GM19372 (cell line): ENCODE data around the gene TMEM184A.

ENCODE experiments used
- ATAC-seq: cut with Tn5 transposase; IDR thresholded peaks from one replicate; pipeline ENCODE4 v1.9.1; 2021; ENCODE audit warnings: mild to moderate bottlenecking, low read depth, moderate library complexity; ENCODE audit not compliant: unreplicated experiment

Gene TMEM184A

DNA sequence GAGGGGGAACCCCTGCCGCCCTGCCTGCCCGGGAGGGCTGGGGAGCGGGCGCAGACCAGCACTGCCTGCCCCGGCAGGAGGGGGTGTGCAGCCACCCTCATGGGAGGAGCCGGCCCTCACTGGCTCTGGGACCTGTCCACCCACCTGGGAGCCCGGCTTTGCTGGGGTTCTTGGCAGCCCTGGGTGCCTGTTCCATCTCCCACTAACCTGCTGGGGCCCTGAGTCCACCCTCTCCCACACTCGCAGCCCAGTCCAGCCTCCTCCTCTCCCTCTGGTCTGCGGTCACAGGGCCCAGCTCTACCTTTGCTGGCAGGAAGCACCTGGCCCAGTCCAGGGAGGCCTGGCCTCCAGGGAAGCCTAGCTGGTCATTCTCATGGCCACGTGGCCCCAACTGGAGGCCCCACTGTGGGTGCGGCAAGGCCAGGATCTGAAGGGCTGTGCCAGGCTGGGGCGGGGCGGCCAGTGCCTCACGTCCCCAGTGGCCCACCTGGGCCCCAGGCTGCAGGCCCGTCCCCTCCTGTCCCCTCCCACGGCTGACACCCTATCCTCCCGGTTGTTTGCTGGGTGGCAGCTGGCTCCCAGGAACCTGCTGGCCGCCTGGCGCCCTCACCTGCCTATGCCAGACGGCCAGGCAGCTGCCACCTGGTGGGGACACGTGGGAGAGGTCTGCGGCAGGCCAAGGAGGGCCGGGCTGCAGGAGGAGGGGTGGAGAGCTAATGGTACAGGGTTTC is at the start of gene TMEM184A:
TSS of gene TMEM184A (minus strand) at position 393 of the 731 bp plus-strand sequence. CDS start 721 bp downstream, outside the sequence.
- ATAC-seq, result no peak

DNA sequence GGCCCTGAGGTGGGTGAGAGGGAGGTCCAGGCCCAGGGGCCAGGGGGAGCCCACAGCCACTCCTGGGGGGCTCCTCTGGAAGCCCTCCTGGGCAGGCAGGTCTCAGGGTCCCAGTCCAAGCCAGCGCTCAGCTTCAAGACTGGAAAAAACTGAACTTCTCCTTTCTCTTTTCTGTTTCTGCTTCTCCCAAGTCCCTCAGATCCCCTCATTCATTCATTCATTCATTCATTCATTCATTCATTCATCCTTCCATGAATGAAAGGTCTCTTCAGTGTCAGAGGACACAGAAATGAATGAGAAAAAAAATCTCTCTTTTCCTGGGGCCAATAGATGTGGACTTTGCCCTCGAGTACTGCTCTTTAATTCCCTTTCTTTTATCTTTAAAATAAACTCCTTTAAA is 48.4 kb upstream of the TMEM184A start:
- no peak for ATAC-seq

DNA sequence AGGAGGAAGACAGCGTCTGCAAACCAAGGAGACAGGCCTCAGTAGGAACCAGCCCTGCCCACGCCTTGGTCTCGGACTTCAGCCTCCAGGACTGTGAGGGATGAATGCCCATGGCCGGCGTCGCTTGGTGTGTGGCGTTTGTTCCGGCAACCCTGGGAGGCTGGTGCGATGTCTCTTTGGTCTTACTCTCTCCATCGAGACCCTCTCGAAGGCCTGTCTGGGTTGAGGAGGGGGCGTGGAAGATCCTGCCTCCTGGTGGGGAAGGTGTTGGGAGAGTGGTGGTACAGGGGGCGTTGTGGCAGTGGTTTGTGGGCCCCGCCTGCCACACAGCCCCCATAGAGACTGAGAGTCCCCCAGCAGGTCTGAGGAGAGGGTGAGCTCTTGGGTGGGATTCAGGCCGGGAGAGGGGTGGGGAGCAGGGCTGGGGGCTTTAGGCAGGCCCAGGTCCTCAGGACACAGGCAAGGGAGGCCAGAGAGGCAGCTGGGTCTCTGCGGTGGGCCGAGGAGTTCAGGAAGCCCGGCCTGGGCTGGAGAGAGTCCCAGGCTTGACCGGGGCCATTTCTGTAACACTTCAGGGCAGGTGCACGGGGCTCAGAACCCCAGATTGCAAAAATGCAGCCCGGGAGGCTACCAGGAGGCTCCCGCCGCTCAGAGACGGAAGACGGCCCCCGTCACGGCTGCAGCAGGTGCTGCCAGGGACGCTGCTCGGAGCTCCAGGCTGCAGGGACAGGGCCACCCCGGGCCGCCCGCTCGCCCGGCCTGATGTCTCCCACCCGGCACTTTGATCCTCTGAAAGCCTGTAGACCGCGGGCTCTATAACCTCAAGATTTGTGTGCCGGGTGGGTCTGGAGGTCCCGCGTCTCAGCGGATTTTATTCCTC is 47.6 kb upstream of the TMEM184A start:
- no peak for ATAC-seq

DNA sequence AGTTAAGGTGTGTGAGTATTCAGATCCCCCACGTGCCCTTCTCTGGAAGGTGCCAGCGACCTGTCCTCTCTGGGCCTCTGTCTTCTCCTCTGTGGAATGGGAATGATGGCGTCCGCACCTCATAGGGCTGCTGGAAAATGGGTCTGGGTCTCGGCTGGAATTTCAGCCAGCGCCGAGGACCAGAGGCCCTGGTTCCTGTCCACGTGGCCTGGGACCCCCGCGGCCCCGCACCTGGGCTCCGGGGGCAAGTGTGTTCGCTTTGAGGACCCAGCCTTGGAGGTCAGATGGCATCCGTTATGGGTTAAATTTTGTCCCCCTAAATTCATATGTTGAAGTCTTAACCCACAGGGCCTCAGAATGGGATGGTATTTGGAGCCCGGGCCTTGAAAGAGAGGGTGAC is 46.4 kb upstream of the TMEM184A start:
- no peak for ATAC-seq

DNA sequence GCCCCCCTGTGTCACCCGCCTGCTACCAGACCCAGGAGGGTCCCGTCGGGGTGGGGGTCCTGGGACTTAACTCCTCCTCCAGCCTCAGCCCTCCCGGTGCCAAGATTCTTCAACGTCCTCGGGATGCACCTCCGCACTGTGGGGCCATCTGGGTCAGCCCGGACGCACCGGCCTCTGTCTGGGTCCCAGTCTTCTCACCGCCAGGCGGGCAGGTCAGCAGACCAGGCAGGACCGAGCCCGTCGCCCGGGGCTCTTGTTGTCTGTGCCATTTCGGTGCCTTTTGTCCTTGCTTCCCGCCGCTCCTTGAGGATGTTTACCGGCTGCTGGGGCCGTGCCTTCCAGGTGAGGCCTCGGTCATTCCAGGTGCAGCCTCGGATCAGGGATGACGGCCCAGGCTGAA is 46.0 kb upstream of the TMEM184A start:
- ATAC-seq, result no peak

DNA sequence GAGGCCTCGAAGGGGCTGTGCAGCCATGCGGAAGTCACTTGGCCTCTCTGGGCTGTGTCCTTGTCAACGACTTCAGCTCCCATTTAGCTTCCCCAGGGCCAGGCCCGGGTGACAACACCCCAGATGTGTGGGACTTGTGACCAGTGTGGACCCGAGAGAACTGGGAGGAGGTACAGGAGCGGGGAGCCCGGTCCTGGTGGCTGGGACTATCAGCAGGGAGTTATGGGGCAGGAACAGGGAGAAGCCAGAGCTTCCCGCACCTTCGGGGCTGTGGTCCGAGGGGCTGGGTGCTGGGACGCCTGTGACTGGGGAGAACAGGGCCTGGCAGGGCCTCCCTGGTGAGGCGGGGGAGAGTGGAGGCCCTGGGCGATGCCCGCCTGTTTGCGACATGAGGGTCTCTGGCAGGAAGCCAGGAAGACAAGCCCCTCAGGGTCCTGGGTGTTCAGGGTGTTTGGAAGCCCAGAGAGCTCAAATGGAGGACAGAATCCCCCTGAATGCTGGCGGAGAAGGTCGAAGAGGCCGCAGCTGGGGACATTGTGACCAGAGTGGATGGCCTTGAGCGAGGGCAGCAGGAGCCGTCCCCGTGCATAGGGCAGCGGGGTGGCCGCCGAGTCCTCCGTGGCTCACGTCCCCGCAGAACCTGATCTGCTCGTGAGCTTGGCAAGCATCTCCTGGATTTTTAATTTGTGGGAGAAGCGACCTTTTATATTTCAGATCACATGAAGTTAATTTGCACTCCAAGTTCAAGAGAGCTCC is 43.8 kb upstream of the TMEM184A start:
- no peak for ATAC-seq

DNA sequence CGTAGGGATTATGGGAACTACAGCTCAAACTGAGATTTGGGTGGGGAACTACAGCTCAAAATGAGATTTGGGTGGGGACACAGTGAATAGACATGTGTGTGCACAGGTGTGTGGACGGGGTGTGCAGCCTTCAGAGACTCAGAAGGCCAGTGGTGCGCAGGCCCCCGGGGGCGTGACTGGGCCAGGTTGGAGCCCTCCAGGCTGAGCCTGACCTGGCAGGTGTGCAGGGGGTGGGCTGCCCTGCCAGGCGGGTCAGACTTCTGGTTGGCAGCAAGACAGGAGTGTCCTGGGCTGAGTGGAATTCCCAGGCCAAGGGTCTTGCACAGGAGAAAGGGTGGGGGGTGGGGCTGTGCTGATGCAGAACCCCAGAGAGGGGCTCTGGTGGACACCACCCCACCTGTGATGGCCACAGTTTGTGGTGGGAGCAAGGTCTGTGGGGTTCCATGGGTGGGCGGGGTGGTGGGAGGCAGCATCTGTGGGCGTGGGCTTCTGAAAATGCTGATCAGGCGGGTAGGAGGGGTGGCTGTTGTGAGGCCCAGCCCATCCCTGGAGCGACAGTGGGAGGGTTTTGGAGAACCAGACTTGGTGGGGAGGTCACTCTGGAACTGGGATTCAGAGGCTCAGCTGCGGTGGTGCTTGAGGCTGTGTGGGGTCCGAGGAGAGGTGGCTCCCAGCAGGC is 43.1 kb upstream of the TMEM184A start:
- ATAC-seq, result no peak

DNA sequence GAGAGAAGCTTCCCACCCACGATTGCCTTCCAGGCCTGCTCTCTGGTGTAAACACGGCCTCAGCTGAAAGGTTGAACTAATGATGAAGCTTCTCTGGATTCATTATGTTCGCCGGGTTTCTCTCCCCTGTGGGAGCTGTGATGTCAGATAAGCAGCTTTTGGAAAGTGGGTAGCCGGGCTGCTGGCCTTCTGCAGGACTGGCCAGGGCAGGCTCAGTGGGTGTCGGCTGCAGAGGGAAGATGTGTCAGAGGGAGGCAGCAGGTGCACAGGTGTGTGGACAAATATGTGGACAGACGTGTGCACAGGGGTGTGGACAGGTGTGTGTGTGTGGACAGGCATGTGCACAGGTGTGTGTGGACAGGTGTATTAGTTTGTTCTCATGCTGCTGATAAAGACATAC is 42.3 kb upstream of the TMEM184A start:
- no peak for ATAC-seq

DNA sequence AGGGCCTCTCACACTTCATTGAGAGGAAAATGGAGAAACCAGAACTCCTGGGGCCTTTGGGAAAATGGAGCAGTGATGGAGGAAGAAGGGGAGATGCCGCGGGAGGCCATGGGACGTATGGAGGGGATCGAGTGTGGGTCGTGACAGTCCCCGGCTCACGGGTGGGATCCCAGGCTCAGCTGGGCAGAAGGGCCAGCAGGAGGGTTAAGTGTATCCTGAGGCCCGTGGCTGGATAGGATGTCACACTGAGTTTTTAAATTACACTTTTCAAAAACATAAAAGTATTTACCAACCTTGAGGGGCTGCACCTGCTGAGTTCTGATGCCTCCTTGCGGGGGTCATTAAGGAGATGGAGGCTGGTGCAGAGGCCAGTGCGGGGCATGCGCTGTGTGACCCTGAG is 41.8 kb upstream of the TMEM184A start:
- ATAC-seq, result no peak

DNA sequence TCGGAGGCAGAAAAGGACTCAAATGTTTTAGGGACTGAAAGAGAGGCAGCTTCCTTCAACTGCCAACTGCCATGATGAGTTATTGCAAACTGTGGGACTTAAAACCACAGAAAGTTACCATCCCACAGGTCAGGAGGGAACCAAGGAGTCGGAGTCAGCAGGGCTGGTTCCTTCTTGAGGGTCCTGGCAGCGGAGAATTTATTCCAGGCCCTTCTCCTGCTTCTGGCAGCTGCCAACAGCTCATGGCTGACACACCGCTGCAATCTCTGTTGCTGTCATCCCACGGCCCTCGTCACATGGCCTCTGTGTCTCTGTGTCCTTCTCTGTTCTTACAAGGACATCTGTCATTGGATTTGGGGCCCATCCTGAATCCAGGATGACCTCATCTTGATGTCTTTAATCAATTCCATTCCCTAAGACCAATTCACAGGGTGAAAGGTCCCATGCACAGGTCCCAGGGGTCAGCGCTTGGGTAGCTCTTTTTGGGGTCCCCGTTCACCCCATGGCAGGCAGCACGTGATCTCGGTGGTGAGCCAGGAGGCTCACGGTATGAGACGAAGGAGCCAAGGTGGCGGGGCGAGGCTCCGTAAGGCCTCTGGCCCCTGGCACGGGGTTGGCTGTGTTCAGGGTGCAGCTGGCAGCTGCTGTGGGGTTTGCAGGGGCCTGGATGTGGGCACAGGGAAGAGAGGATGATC is 41.2 kb upstream of the TMEM184A start:
- ATAC-seq, result no peak

DNA sequence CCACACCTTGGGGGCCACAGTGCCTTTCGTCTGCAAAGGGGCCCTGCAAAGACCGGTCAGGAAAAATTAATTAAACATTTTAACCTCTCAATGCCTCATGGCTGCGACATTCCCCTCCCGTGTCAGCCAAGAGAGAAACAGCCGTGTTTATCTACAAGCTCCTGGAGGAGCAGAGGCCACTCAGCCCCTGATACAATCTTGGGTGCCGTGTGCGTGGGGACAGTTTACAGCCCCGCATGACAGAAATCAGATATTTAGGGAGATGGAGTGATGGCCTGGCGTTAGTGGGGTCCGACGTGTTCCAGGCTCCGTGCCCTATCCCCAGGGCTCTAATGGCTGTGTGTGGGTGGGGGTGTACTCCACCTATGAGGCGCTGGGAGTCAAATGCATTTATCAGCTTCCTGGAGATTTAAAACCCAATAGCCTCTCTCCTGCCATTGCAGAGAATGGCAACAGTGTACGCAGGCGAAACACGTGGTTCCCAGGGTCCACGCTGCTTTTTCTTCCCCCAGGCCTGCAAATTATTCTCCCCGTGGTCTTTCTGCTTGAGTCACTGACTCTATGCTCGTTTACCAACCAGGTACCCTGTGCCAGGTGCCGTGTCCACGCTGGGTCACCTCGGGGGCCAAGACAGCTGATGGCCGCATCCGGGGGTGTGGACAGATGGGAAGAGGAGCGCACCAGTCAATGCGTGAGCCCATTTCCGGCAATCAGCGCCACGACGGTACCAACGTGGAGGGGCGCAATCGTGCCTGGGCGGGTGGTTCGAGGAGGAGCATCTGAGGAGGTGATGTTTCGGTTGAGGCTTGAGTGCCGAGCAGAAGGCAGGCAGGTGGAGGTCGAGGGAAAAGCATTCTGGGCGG is 40.4 kb upstream of the TMEM184A start:
- no peak for ATAC-seq

DNA sequence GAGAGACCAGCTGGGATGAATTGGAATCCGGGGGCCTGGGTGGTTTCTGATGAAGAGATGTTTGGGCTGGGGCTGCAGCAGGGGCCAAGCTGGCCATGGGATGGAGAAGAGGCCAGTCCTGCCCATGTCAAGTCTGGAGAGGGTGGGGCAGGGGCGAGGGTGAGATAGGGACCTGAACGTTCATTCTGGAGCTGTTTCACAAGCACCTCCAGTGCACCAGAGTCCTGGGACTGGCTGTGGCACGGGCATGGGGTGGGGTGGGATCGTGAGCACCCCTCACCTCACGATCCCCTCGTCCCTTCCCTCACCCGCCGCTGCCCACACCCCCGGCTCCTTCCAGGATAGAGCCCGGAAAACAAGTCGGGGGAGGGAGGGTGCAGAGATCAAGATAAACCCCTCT is 39.6 kb upstream of the TMEM184A start:
- ATAC-seq, result no peak

DNA sequence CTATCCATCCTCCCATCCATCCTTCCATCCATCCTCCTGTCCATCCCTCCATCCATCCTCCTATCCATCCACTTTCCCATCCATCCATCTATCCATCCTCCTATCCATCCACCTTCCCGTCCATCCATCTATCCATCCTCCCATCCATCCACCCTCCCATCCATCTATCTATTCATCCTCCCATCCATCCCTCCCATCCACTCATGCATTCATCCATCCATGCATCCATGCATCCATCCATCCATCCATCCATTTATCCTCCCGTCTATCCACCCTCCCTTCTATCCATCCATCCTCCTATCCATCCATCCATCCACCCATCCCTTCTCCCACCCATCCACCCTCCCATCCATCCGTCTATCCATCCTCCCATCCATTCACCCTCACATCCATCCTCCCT is 39.0 kb upstream of the TMEM184A start:
- no peak for ATAC-seq

DNA sequence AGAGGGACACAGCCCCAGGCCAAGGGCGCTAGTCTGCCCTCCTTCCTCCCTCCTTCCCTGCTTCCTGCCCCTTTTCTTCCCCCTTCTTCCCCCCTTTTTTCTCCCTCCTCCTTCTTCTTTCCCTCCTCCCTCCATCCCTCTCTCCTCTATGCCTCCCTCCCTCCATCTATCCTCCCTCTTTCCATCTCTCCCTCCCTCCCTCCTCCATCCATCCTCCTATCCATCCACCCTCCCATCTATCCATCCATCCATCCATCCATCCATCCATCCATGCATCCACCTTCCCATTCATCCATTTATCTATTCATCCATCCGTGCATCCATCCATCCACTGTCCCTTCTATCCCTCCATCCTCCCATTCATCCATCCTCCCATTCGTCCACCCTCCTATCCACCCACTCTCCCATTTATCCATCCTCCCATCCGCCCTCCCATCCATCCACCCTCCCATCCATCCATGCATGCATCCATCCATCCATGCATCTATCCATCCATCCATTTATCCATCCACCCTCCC is 38.0 kb upstream of the TMEM184A start:
- ATAC-seq, result no peak

DNA sequence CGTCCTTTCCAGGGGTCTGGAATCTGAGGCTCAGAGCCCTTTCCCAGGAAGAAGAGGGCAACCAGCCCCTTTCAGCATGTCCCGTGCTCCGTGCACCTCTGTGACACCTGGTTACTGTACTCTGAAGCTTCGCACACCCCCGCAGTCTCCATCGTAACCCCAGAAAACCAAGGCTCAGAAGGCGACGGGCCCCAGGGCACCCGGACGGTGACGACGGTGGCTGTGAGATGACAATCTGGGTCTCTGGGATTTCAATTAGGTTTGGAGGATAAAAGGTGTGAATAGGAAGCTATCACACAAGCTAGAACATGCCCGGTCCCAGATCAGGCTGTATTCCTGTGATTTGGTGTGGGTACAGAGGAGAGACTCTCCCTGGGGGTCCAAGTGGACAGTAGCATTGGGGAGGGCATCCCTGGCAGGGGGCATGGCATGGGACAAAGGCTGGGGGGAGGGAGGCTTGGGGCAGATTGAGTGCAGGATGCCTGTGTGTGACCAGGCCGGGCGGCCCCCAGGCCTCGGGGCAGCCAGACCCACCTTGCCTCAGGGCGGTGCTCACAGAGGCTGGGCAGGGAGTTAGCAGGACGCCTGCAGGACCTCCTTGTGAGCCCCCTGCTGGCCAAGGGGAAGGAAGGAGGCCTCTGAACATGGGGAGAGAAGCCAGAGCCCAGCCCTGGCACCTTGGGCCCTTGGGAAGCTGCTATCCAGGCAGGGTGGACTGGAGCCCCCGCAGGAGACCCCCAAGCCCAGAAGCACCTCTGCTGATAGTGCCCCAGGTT is 37.3 kb upstream of the TMEM184A start:
- no peak for ATAC-seq

DNA sequence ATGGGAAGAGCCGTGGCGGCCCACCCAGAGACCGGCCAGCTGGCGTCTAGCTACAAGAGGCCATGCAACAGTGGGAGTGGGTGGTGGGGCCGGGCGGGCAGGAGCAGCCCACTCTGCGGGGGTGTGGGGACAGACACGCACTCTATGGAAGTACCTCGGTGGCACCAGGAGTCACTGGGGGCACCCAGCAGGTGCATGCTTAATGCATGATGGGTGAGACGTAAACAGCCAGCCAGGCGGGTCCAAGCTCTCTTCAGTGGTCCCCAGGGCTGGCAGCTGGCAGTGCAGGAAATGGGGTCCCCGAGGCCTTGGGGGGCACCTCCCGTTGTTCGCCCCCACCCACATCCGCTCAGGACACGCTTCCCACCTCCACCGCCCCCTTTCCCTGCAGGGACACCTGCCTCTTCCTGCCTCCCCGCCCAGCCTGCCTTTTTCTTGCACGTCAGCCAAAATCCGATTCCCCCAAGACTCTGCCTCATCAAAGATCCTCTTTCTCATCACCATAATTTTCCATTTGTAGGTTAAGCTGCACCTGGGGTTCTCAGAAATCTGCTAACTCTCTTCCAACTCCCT is 36.4 kb upstream of the TMEM184A start:
- ATAC-seq, result no peak

DNA sequence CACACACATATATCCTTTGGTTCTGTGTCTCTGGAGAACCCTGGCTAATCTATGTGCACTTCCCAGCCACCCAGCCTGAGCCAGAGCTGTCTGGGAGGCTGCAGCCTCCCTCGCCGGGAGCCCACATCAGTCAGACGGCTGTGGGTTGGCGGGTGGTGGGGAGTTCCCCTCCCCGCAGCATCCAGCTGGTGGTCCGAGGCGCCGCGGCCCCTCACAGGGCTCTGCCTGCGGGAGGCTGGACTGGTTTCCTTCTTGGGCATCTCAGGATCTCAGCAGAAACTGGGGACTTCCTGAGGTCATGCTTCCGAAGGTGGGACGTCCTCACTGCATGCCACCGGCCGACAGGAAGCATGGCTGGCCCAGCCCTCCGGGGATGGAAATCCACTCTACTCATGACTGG is 35.9 kb upstream of the TMEM184A start:
- ATAC-seq, result no peak

DNA sequence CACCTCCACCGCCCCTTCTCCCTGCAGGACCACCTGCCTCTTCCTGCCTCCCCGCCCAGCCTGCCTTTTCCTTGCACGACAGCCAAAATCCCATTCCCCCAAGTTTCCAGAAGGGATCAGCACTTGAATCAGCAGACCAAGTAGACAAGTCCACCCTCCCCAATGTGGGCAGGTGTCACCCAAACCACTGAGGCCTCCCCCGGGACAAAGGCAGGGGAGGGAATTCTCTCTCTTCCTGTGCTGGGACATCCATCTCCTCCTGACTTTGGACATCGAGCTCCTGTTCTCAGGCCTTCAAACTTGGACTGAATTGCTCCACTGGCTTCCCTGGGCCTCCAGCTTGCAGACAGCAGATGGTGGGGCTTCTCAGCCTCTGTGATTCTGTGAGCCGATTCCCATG is 35.4 kb upstream of the TMEM184A start:
- no peak for ATAC-seq
